ENCODE data around the gene GAB3.

GRCh38 chrX:154750301-154751202 lies at the start of gene GAB3:
- TF ChIP-seq, protein P1, sequence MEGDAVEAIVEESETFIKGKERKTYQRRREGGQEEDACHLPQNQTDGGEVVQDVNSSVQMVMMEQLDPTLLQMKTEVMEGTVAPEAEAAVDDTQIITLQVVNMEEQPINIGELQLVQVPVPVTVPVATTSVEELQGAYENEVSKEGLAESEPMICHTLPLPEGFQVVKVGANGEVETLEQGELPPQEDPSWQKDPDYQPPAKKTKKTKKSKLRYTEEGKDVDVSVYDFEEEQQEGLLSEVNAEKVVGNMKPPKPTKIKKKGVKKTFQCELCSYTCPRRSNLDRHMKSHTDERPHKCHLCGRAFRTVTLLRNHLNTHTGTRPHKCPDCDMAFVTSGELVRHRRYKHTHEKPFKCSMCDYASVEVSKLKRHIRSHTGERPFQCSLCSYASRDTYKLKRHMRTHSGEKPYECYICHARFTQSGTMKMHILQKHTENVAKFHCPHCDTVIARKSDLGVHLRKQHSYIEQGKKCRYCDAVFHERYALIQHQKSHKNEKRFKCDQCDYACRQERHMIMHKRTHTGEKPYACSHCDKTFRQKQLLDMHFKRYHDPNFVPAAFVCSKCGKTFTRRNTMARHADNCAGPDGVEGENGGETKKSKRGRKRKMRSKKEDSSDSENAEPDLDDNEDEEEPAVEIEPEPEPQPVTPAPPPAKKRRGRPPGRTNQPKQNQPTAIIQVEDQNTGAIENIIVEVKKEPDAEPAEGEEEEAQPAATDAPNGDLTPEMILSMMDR (IDR thresholded peaks at IDR 0.05) = no peak
- no peak for TF ChIP-seq POLR2A (IDR thresholded peaks at IDR 0.05)
